ENCODE measurements around the gene TIMP4.

The TIMP4 gene

GRCh38 chr3:12184541-12184940, 25.8 kb upstream of the TIMP4 start:
- no peak for DNase-seq

GRCh38 chr3:12182687-12183441, 24.2 kb upstream of the TIMP4 start:
- DNase-seq: no peak

GRCh38 chr3:12181806-12182205, 23.1 kb upstream of the TIMP4 start:
- DNase-seq: no peak

- no peak for DNase-seq
These were observed 22.6 kb upstream of the TIMP4 start for GRCh38 chr3:12181301-12181700.

GRCh38 chr3:12180631-12181030, 21.9 kb upstream of the TIMP4 start:
- no peak for DNase-seq

- no peak for DNase-seq
These were observed 21.5 kb upstream of the TIMP4 start for GRCh38 chr3:12180218-12180617.

- no peak for DNase-seq
These were observed 20.7 kb upstream of the TIMP4 start for GRCh38 chr3:12179441-12179840.

GRCh38 chr3:12178091-12178820, 19.5 kb upstream of the TIMP4 start:
- no peak for DNase-seq

- no peak for DNase-seq
These were observed 18.4 kb upstream of the TIMP4 start for GRCh38 chr3:12177126-12177525.

GRCh38 chr3:12175844-12176453, 17.2 kb upstream of the TIMP4 start:
- DNase-seq: no peak

- no peak for DNase-seq
These were observed 16.5 kb upstream of the TIMP4 start for GRCh38 chr3:12175137-12175593.

- DNase-seq: no peak
These were observed 11.5 kb upstream of the TIMP4 start for GRCh38 chr3:12170207-12170606.

- DNase-seq: no peak
These were observed 7.2 kb upstream of the TIMP4 start for GRCh38 chr3:12165909-12166308.

- no peak for DNase-seq
These were observed 502 bp upstream of the TIMP4 start for GRCh38 chr3:12159227-12159601.

- DNase-seq: no peak
These were observed 1.7 kb downstream of the TIMP4 start for GRCh38 chr3:12157026-12157425.

- DNase-seq: no peak
These were observed 2.9 kb downstream of the TIMP4 start for GRCh38 chr3:12155828-12156227.

- DNase-seq: no peak
These were observed 3.4 kb downstream of the TIMP4 start for GRCh38 chr3:12155264-12155663.

GRCh38 chr3:12154151-12154550, 4.6 kb downstream of the TIMP4 start:
- DNase-seq: no peak

GRCh38 chr3:12150112-12150511, 8.6 kb downstream of the TIMP4 start:
- no peak for DNase-seq

- no peak for DNase-seq
These were observed 9.7 kb downstream of the TIMP4 start for GRCh38 chr3:12149029-12149428.

- DNase-seq: no peak
These were observed 10.3 kb downstream of the TIMP4 start for GRCh38 chr3:12148183-12148940.

- DNase-seq: no peak
These were observed 11.5 kb downstream of the TIMP4 start for GRCh38 chr3:12147049-12147780.
